Stimulated activated naive B cell treated with anti-CD40 and anti-IgM and Interleukin-4, amounts not matched to agents 10 μg/mL and 1 μg/mL and 100 μg/mL, for 72 hours (primary cell): ENCODE data around the gene RASGRP3.
A peak's percentile ranks its signal among the peaks of the same experiment; 100 is the strongest.
"Not testable (repeated sequence)": the region's sequence is repeated elsewhere in the genome, so short reads cannot be mapped to it uniquely, and the experiment has no call there.

ENCODE experiments used
- ATAC-seq, 2 donors: fragments of 150-1000 bp; cut with Tn5 transposase; replicated peaks; 2 replicates each; pipeline ENCODE4 v1.10.0; 2021; ENCODE audit warnings: moderate library complexity in 1 of 2
- DNase-seq: peaks from one replicate; pipeline ENCODE4 v3.0.0; 2021
- H3K27ac Mint-ChIP-seq: one replicate; pipeline ENCODE4 v1.8.0; 2022; ENCODE audit warnings: mild to moderate bottlenecking, mixed read lengths
- H3K27me3 Mint-ChIP-seq, 2 donors: one replicate each; pipeline ENCODE4 v1.8.0; 2022; ENCODE audit warnings: mixed read lengths in 2 of 2
- H3K36me3 Mint-ChIP-seq, 2 donors: one replicate each; pipeline ENCODE4 v1.8.0; 2022; ENCODE audit warnings: mixed read lengths in 2 of 2, mild to moderate bottlenecking in 1 of 2
- H3K4me1 Mint-ChIP-seq, 2 donors: one replicate each; pipeline ENCODE4 v1.8.0; 2022; ENCODE audit warnings: mixed read lengths in 2 of 2, mild to moderate bottlenecking in 1 of 2
- H3K4me3 Mint-ChIP-seq, 2 donors: one replicate each; pipeline ENCODE4 v1.8.0; 2022; ENCODE audit warnings: mild to moderate bottlenecking in 2 of 2, mixed read lengths in 2 of 2, moderate library complexity in 1 of 2
- H3K9me3 Mint-ChIP-seq, 2 donors: one replicate each; pipeline ENCODE4 v1.8.0; 2022; ENCODE audit warnings: mixed read lengths in 2 of 2, mild to moderate bottlenecking in 1 of 2

Gene RASGRP3

GRCh38 chr2:33444967-33445366 is 31.5 kb upstream of the RASGRP3 start:
- DNase-seq: no peak
- Mint-ChIP-seq H3K4me3 (no peak overlapping the region), H3K36me3 (no peaks in the 10 kb centered on the region), H3K9me3 (no peaks in the 10 kb centered on the region), H3K4me1 (peaks cover 0 to 3% of the 10 kb centered on the region in 2 donors), H3K27me3 (no peaks in the 10 kb centered on the region), H3K27ac (no peak overlapping the region)
- no peak for ATAC-seq

- DNase-seq: no peak
- no peak overlapping the region for H3K4me3 Mint-ChIP-seq
- no peak overlapping the region for H3K27ac Mint-ChIP-seq
- no peak for ATAC-seq
- H3K27me3 Mint-ChIP-seq: no peaks in the 10 kb centered on the region
- peaks cover 3 to 7% of the 10 kb centered on the region in 2 donors for H3K36me3 Mint-ChIP-seq
- peaks cover 0 to 3% of the 10 kb centered on the region in 2 donors for H3K4me1 Mint-ChIP-seq
- peaks cover 14 to 18% of the 10 kb centered on the region in 2 donors for H3K9me3 Mint-ChIP-seq
Measured at GRCh38 chr2:33448220-33448899, 28.1 kb upstream of the RASGRP3 start.

- ATAC-seq (no peak), DNase-seq (no peak)
- Mint-ChIP-seq H3K27ac (no peak overlapping the region), H3K4me1 (no peaks in the 10 kb centered on the region), H3K9me3 (peaks cover 18% of the 10 kb centered on the region in 2 donors), H3K36me3 (peaks cover 3 to 7% of the 10 kb centered on the region in 2 donors), H3K4me3 (no peak overlapping the region), H3K27me3 (no peaks in the 10 kb centered on the region)
Measured at GRCh38 chr2:33451214-33451613, 25.2 kb upstream of the RASGRP3 start.

- Mint-ChIP-seq H3K9me3 (peaks cover 18% of the 10 kb centered on the region in 2 donors), H3K4me1 (no peaks in the 10 kb centered on the region), H3K36me3 (peaks cover 3 to 7% of the 10 kb centered on the region in 2 donors), H3K27me3 (no peaks in the 10 kb centered on the region), H3K4me3 (no peak overlapping the region), H3K27ac (no peak overlapping the region)
- no peak for ATAC-seq
- DNase-seq: no peak
Measured at GRCh38 chr2:33451825-33452224, 24.6 kb upstream of the RASGRP3 start.

- peaks cover 18% of the 10 kb centered on the region in 2 donors for H3K9me3 Mint-ChIP-seq
- H3K4me1 Mint-ChIP-seq: no peaks in the 10 kb centered on the region
- no peak overlapping the region for H3K27ac Mint-ChIP-seq
- peaks cover 3 to 7% of the 10 kb centered on the region in 2 donors for H3K36me3 Mint-ChIP-seq
- no peaks in the 10 kb centered on the region for H3K27me3 Mint-ChIP-seq
- DNase-seq: no peak
- no peak for ATAC-seq
- H3K4me3 Mint-ChIP-seq: no peak overlapping the region
Measured at GRCh38 chr2:33452545-33452944, 23.9 kb upstream of the RASGRP3 start.

GRCh38 chr2:33453905-33454479 is 22.5 kb upstream of the RASGRP3 start:
- H3K36me3 Mint-ChIP-seq: peaks cover 3 to 7% of the 10 kb centered on the region in 2 donors
- peaks cover 18% of the 10 kb centered on the region in 2 donors for H3K9me3 Mint-ChIP-seq
- H3K4me3 Mint-ChIP-seq: no peak overlapping the region
- DNase-seq (no peak), ATAC-seq (no peak)
- no peaks in the 10 kb centered on the region for H3K4me1 Mint-ChIP-seq
- H3K27ac Mint-ChIP-seq: no peak overlapping the region
- H3K27me3 Mint-ChIP-seq: no peaks in the 10 kb centered on the region

- peak overlapping the region in 1 of 2 donors; percentile 30 for H3K4me3 Mint-ChIP-seq
- H3K4me1 Mint-ChIP-seq: peaks cover 0 to 5% of the 10 kb centered on the region in 2 donors
- H3K27ac Mint-ChIP-seq: no peak overlapping the region
- peak; percentile 81 to 85 for ATAC-seq
- H3K27me3 Mint-ChIP-seq: no peaks in the 10 kb centered on the region
- H3K36me3 Mint-ChIP-seq: no peaks in the 10 kb centered on the region
- peak; percentile 11 for DNase-seq
- H3K9me3 Mint-ChIP-seq: peaks cover 7 to 9% of the 10 kb centered on the region in 2 donors
Measured at GRCh38 chr2:33457556-33458247, 18.7 kb upstream of the RASGRP3 start.

- no peak for ATAC-seq
Measured at GRCh38 chr2:33458248-33458819, 18.1 kb upstream of the RASGRP3 start.

GRCh38 chr2:33459745-33460144 is 16.7 kb upstream of the RASGRP3 start:
- DNase-seq (no peak), ATAC-seq (no peak)
- Mint-ChIP-seq H3K4me1 (peaks cover 0 to 5% of the 10 kb centered on the region in 2 donors), H3K36me3 (no peaks in the 10 kb centered on the region), H3K27me3 (no peaks in the 10 kb centered on the region), H3K4me3 (no peak overlapping the region), H3K27ac (no peak overlapping the region), H3K9me3 (peaks cover 0 to 1% of the 10 kb centered on the region in 2 donors)

More at GRCh38 chr2:33458248-33458819, 18.1 kb upstream of the RASGRP3 start:
- no peak overlapping the region for H3K4me3 Mint-ChIP-seq
- peaks cover 0 to 5% of the 10 kb centered on the region in 2 donors for H3K4me1 Mint-ChIP-seq
- no peak for DNase-seq
- no peak overlapping the region for H3K27ac Mint-ChIP-seq
- H3K36me3 Mint-ChIP-seq: no peaks in the 10 kb centered on the region
- peaks cover under 1 to 4% of the 10 kb centered on the region in 2 donors for H3K9me3 Mint-ChIP-seq
- no peaks in the 10 kb centered on the region for H3K27me3 Mint-ChIP-seq

- not testable (repeated sequence) for H3K4me1 Mint-ChIP-seq, H3K9me3 Mint-ChIP-seq, DNase-seq, H3K36me3 Mint-ChIP-seq, H3K27ac Mint-ChIP-seq, ATAC-seq, H3K27me3 Mint-ChIP-seq, H3K4me3 Mint-ChIP-seq
Measured at GRCh38 chr2:33462512-33462911, 13.9 kb upstream of the RASGRP3 start.

GRCh38 chr2:33467413-33467812 is 9.0 kb upstream of the RASGRP3 start:
- ATAC-seq: no peak
- Mint-ChIP-seq H3K27me3 (no peaks in the 10 kb centered on the region), H3K4me3 (no peak overlapping the region), H3K9me3 (no peaks in the 10 kb centered on the region), H3K4me1 (no peaks in the 10 kb centered on the region), H3K27ac (no peak overlapping the region), H3K36me3 (no peaks in the 10 kb centered on the region)
- no peak for DNase-seq

- Mint-ChIP-seq H3K4me1 (peaks cover 3 to 9% of the 10 kb centered on the region in 2 donors), H3K9me3 (no peaks in the 10 kb centered on the region), H3K27me3 (no peaks in the 10 kb centered on the region), H3K36me3 (no peaks in the 10 kb centered on the region), H3K27ac (no peak overlapping the region), H3K4me3 (no peak overlapping the region)
- ATAC-seq (no peak), DNase-seq (no peak)
Measured at GRCh38 chr2:33469238-33469637, 7.2 kb upstream of the RASGRP3 start.

GRCh38 chr2:33475224-33476130 is 972 bp upstream of the RASGRP3 start:
- Mint-ChIP-seq H3K9me3 (no peaks in the 10 kb centered on the region), H3K36me3 (peaks cover 18 to 37% of the 10 kb centered on the region in 2 donors), H3K4me3 (peak overlapping the region; percentile 88 to 96), H3K27ac (peak overlapping the region; percentile 100), H3K27me3 (no peaks in the 10 kb centered on the region), H3K4me1 (peaks cover 34 to 52% of the 10 kb centered on the region in 2 donors)
- ATAC-seq: peak; percentile 58 to 60
- peak; percentile 76 for DNase-seq

GRCh38 chr2:33476793-33477190 is 343 bp downstream of the RASGRP3 start:
- Mint-ChIP-seq H3K27ac (peak overlapping the region; percentile 100), H3K4me3 (peak overlapping the region; percentile 88 to 96), H3K9me3 (peaks cover 0 to 2% of the 10 kb centered on the region in 2 donors), H3K4me1 (peaks cover 40 to 61% of the 10 kb centered on the region in 2 donors), H3K36me3 (peaks cover 30 to 50% of the 10 kb centered on the region in 2 donors), H3K27me3 (no peaks in the 10 kb centered on the region)
- no peak for ATAC-seq
- DNase-seq: no peak
